ENCODE measurements around the gene ARID2. TPM values are rescaled to one million over a fixed set of nuclear protein-coding genes. Genes with fewer than 3 reads are reported as not detected.

Gene ARID2
- total and polyA plus RNA-seq, 2 experiments from 2014 or later: 26.5 to 54.9 TPM

GRCh38 chr12:45725631-45726602 is 3.6 kb upstream of the ARID2 start:
- peak overlapping the region; percentile 72 for H3K4me2 ChIP-seq
- no peaks in the 10 kb centered on the region for H3K9me2 ChIP-seq (ENCODE audit: insufficient read depth)
- no peaks in the 10 kb centered on the region for H3K9me3 Mint-ChIP-seq
- peaks cover 50% of the 10 kb centered on the region for H3K79me2 ChIP-seq (replicated peaks; ENCODE audit: insufficient read depth)
- H4K20me1 ChIP-seq (replicated peaks; ENCODE audit: insufficient read depth): 0 out of 2 replicates have a peak, but pooled peaks cover 3% of the 10 kb centered on the region
- ATAC-seq (no peak), DNase-seq (ENCODE audit: low spot score) (peak; percentile 35)
- peaks cover 10% of the 10 kb centered on the region for H3K27me3 Mint-ChIP-seq (ENCODE audit: insufficient read depth, low read depth, poor library complexity)
- H3K27me3 ChIP-seq (ENCODE audit: insufficient read depth): no peaks in the 10 kb centered on the region
- H2AFZ ChIP-seq: no peak overlapping the region
- peak overlapping the region; percentile 83 for H3K4me3 Mint-ChIP-seq
- H3K4me1 ChIP-seq (ENCODE audit: insufficient read depth): peaks cover 15% of the 10 kb centered on the region; the same call in 1 of the 2 replicates
- H3K4me1 Mint-ChIP-seq: peaks cover 12% of the 10 kb centered on the region; the same call in 2 of the 3 replicates
- H3F3A ChIP-seq (replicated peaks; ENCODE audit: low read depth): no peaks in the 10 kb centered on the region
- H3K4me3 ChIP-seq: peak overlapping the region; percentile 74
- no peak overlapping the region; the same call in 1 of the 2 replicates for H3K27ac ChIP-seq (ENCODE audit: low read depth)
- H3K36me3 Mint-ChIP-seq (ENCODE audit: low read depth): peaks cover under 1% of the 10 kb centered on the region; the same call in 1 of the 3 replicates
- H3K36me3 ChIP-seq (ENCODE audit: insufficient read depth): no peaks in the 10 kb centered on the region
- TF ChIP-seq EZH2phosphoT487 (IDR thresholded peaks at IDR 0.05; ENCODE audit: unreplicated experiment) (no peak), ZNF331 (CRISPR knock-in tag; IDR thresholded peaks at IDR 0.05; ENCODE audit: low read depth) (no peak), ETS1 (IDR thresholded peaks at IDR 0.05) (no peak), STAT1 (IDR thresholded peaks at IDR 0.05; ENCODE audit: unreplicated experiment) (no peak), CTCF (conservative IDR thresholded peaks at IDR 0.05; ENCODE audit: low read depth in 2 of 2) (peak; percentile 51 to 72)
- H3K27ac Mint-ChIP-seq: peak overlapping the region; percentile 99; the same call in 1 of the 2 replicates

- Mint-ChIP-seq H3K9me3 (no peaks in the 10 kb centered on the region), H3K36me3 (ENCODE audit: low read depth) (peaks cover 5% of the 10 kb centered on the region; the same call in 2 of the 3 replicates), H3K4me3 (peak overlapping the region; percentile 83), H3K4me1 (peaks cover 12% of the 10 kb centered on the region; the same call in 2 of the 3 replicates), H3K27ac (peak overlapping the region; percentile 99), H3K27me3 (ENCODE audit: insufficient read depth, low read depth, poor library complexity) (peaks cover 10% of the 10 kb centered on the region)
- Histone ChIP-seq H3K4me1 (ENCODE audit: insufficient read depth) (peaks cover 15% of the 10 kb centered on the region; the same call in 1 of the 2 replicates), H3K36me3 (ENCODE audit: insufficient read depth) (no peaks in the 10 kb centered on the region), H3K4me2 (peak overlapping the region; percentile 72), H3K9me2 (ENCODE audit: insufficient read depth) (no peaks in the 10 kb centered on the region), H3F3A (replicated peaks; ENCODE audit: low read depth) (no peaks in the 10 kb centered on the region), H3K4me3 (peak overlapping the region; percentile 74), H4K20me1 (replicated peaks; ENCODE audit: insufficient read depth) (0 out of 2 replicates have a peak, but pooled peaks cover 3% of the 10 kb centered on the region), H3K27ac (ENCODE audit: low read depth) (peak overlapping the region; percentile 94), H3K27me3 (ENCODE audit: insufficient read depth) (no peaks in the 10 kb centered on the region), H2AFZ (peak overlapping the region; percentile 77; the same call in 1 of the 2 replicates), H3K79me2 (replicated peaks; ENCODE audit: insufficient read depth) (peaks cover 48% of the 10 kb centered on the region)
- DNase-seq (ENCODE audit: low spot score) (peak; percentile 43), ATAC-seq (peak; percentile 1; the same call in 2 of the 3 replicates)
- TF ChIP-seq ZNF462 (CRISPR knock-in tag; IDR thresholded peaks at IDR 0.05) (no peak), CREB1 (CRISPR knock-in tag; IDR thresholded peaks at IDR 0.05; ENCODE audit: low read depth) (no peak), JUNB (IDR thresholded peaks at IDR 0.05; ENCODE audit: unreplicated experiment) (no peak)
Observed at GRCh38 chr12:45726603-45727300, 2.8 kb upstream of the ARID2 start.
